Prostate gland (tissue), 2 donors: ENCODE results near the gene KIF1B.

Experiments
- CTCF ChIP-seq, 4 experiments: fragments of 200-600 bp in 2 of 4; fragments of 450-650 bp in 2 of 4; sonication (generic) in 2 of 4; IDR thresholded peaks; 1 replicate in 3 of 4; 2 replicates in 1 of 4; pipeline ENCODE4 v1.5.1; 2016 to 2019; ENCODE audit warnings: antibody characterized with exemption in 4 of 4, mild to moderate bottlenecking in 2 of 4, moderate library complexity in 2 of 4
- POLR2A ChIP-seq: fragments of 450-650 bp; IDR thresholded peaks from one replicate; pipeline ENCODE4 v1.6.1; 2016; ENCODE audit warnings: antibody characterized with exemption, mild to moderate bottlenecking
- POLR2AphosphoS5 ChIP-seq: sonication (generic); formaldehyde crosslinking; IDR thresholded peaks from one replicate; pipeline ENCODE4 v1.6.1; 2017; ENCODE audit warnings: antibody characterized with exemption

- no peak for TF ChIP-seq CTCF (IDR thresholded peaks at IDR 0.05)
- TF ChIP-seq POLR2AphosphoS5 = no peak
- no peak for TF ChIP-seq POLR2A
Observed at GRCh38 chr1:10242135-10242534, 31.8 kb downstream of the KIF1B start.
